ENCODE results near the gene ADRB1.

- TF ChIP-seq YY1 (IDR thresholded peaks at IDR 0.05; ENCODE audit: insufficient read depth, insufficient read length) (no peak), ZNF274 (IDR thresholded peaks at IDR 0.05; ENCODE audit: low read depth, low read length) (no peak)
Observed at GRCh38 chr10:114065049-114065435, 21.4 kb downstream of the ADRB1 start.

Data from NT2/D1 (cell line).